Common myeloid progenitor, CD34-positive (primary cell): ENCODE results near the gene ME1.

Experiments
- CTCF ChIA-PET: fragments of 350-600 bp; sonication (Branson Sonifier 250); formaldehyde crosslinking; loops from one replicate; lab custom pipeline; 2021; ENCODE audit warnings: antibody characterized with exemption; lab: Charles Lee
- POLR2A ChIA-PET: fragments of 350-600 bp; sonication (Branson Sonifier 250); formaldehyde crosslinking; loops from one replicate; lab custom pipeline; 2021; ENCODE audit warnings: antibody characterized with exemption; lab: Charles Lee
- DNase-seq, 3 donors: peaks; one replicate each; pipeline versions ENCODE4 v3.0.0 to v3.0.0-alpha.2; 2013
- H3K27ac ChIP-seq, 2 experiments: 1 replicate in 1 of 2; 2 replicates in 1 of 2; pipeline ENCODE4 v1.7.0; 2013; ENCODE audit warnings: inconsistent platforms in 2 of 2, low read length in 2 of 2, mild to moderate bottlenecking in 2 of 2, low read depth in 1 of 2, moderate library complexity in 1 of 2; ENCODE audit not compliant: severe bottlenecking in 2 of 2, insufficient read depth in 1 of 2, poor library complexity in 1 of 2
- H3K27me3 ChIP-seq, 5 experiments: replicated peaks in 2 of 5; 1 replicate in 3 of 5; 2 replicates in 2 of 5; pipeline versions ENCODE4 v1.6.1 to v1.7.0; 2013; ENCODE audit warnings: low read length in 4 of 5, mild to moderate bottlenecking in 2 of 5, moderate library complexity in 2 of 5, inconsistent platforms in 1 of 5; ENCODE audit not compliant: insufficient read depth in 5 of 5, control insufficient read depth in 4 of 5
- H3K36me3 ChIP-seq, 4 experiments: 1 replicate in 2 of 4; 2 replicates in 2 of 4; pipeline versions ENCODE4 v1.6.1 to v1.7.0; 2013; ENCODE audit warnings: low read length in 3 of 4, control low read depth in 1 of 4, mild to moderate bottlenecking in 1 of 4; ENCODE audit not compliant: control insufficient read depth in 4 of 4, insufficient read depth in 4 of 4
- H3K4me1 ChIP-seq, 4 experiments: 1 replicate in 3 of 4; 2 replicates in 1 of 4; pipeline versions ENCODE4 v1.6.1 to v1.7.1; 2013; ENCODE audit warnings: low read length in 3 of 4, mild to moderate bottlenecking in 3 of 4, control low read depth in 1 of 4, inconsistent platforms in 1 of 4, moderate library complexity in 1 of 4; ENCODE audit not compliant: control insufficient read depth in 4 of 4, insufficient read depth in 4 of 4; ENCODE audit errors: control extremely low read depth in 1 of 4
- H3K4me3 ChIP-seq, 7 experiments: 1 replicate in 4 of 7; 2 replicates in 3 of 7; pipeline versions ENCODE4 v1.5.1 to v1.7.0; 2013; ENCODE audit warnings: mild to moderate bottlenecking in 7 of 7, low read length in 6 of 7, moderate library complexity in 6 of 7, inconsistent platforms in 2 of 7, low read depth in 2 of 7, control low read depth in 1 of 7; ENCODE audit not compliant: insufficient read depth in 4 of 7, control insufficient read depth in 1 of 7; ENCODE audit errors: extremely low read depth in 1 of 7
- H3K9me3 ChIP-seq, 5 experiments: 1 replicate in 4 of 5; 2 replicates in 1 of 5; pipeline versions ENCODE4 v1.6.1 to v1.7.1; 2013; ENCODE audit warnings: low read length in 4 of 5, mild to moderate bottlenecking in 2 of 5, inconsistent platforms in 1 of 5, low read depth in 1 of 5, moderate library complexity in 1 of 5; ENCODE audit not compliant: control insufficient read depth in 4 of 5, insufficient read depth in 2 of 5; ENCODE audit errors: control extremely low read depth in 1 of 5
- WGBS: methylation state at CpG from one replicate; pipeline ENCODE4 v1.1.5; 2013; ENCODE audit not compliant: insufficient coverage; 5-methylcytosine and 5-hydroxymethylcytosine counted together

ME1 gene

DNA sequence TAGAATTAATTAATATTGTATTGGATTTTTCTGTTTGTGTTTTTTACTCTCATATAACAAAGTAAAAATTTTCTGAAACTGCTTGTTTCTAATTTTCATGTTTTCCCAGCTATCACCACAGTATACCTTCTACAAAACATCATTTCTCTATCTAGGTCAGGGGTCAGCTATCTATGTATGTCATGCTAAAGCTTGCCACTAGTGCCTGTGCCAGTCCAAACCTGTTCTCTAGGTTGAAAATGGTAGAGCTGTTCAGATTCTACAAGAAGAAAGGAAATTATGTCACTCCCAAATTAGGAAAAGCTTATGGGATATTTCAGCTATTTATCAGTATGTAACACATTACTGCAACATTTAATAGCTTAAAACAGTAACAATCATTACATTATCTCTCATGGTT lies 5.8 kb upstream of the ME1 start:
- Histone ChIP-seq H3K9me3 (no peaks in the 10 kb centered on the region), H3K27ac (no peak overlapping the region), H3K27me3 (peaks cover 0 to 20% (median 13%) of the 10 kb centered on the region in 5 experiments), H3K4me3 (no peak overlapping the region), H3K4me1 (peaks cover 0 to 37% (median 12%) of the 10 kb centered on the region in 4 experiments), H3K36me3 (no peaks in the 10 kb centered on the region)
- ChIA-PET CTCF (interaction anchor here (0.9 to 2.9 kb wide), 7 partner anchors 18 to 221 kb away, joined by 3 to 12 read pairs (median 4); no protein-coding TSS in a partner anchor), POLR2A (no interaction called here)
- no peak for DNase-seq

- ChIA-PET POLR2A (no interaction called here), CTCF (interaction anchor here (2.4 kb wide), 1 partner anchor 10 kb away, joined by 6 read pairs; no protein-coding TSS in a partner anchor)
- H3K27ac ChIP-seq: no peak overlapping the region
- no peaks in the 10 kb centered on the region for H3K36me3 ChIP-seq
- H3K4me1 ChIP-seq: peaks cover 0 to 61% (median 26%) of the 10 kb centered on the region in 4 experiments
- DNase-seq: no peak
- peaks cover 0 to 21% (median 10%) of the 10 kb centered on the region in 5 experiments for H3K27me3 ChIP-seq
- H3K4me3 ChIP-seq: no peak overlapping the region
- no peaks in the 10 kb centered on the region for H3K9me3 ChIP-seq
Observed at GRCh38 chr6:83433177-83433576, 2.3 kb upstream of the ME1 start.

DNA sequence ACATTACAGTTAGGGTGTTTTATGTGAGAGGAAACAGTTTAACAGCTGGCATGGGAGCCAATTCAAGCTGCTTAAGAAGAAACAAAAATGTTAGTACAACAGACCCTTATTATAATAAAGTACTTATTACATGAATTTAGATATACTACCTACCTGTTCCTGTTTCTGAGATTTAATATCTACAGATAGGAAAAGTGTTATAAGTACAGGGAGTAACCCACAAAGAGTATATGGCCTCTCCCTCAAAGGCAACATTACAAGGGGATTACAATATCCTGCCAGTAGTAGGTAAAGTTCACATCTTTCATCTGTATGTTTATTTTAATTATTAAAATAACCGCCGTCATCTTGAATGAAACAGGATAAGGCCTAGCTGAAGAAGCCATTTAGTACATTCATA lies 1.8 kb upstream of the ME1 start:
- peak in 2 of 3 donors; percentile 39 to 44 for DNase-seq
- POLR2A ChIA-PET: no interaction called here
- H3K9me3 ChIP-seq: no peaks in the 10 kb centered on the region
- H3K36me3 ChIP-seq: no peaks in the 10 kb centered on the region
- no peak overlapping the region for H3K4me3 ChIP-seq
- peaks cover 0 to 21% (median 10%) of the 10 kb centered on the region in 5 experiments for H3K27me3 ChIP-seq
- CTCF ChIA-PET: interaction anchor here (2.4 kb wide), 1 partner anchor 10 kb away, joined by 6 read pairs; no protein-coding TSS in a partner anchor
- WGBS: no CpG with 5 or more reads among the region's 2 CpGs
- H3K4me1 ChIP-seq: peaks cover 0 to 61% (median 26%) of the 10 kb centered on the region in 4 experiments
- no peak overlapping the region for H3K27ac ChIP-seq

GRCh38 chr6:83431545-83432155 lies 799 bp upstream of the ME1 start:
- DNase-seq: no peak
- Histone ChIP-seq H3K4me3 (peak overlapping the region in 3 of 7 experiments; percentile 46 to 77 (median 63)), H3K36me3 (no peaks in the 10 kb centered on the region), H3K9me3 (no peaks in the 10 kb centered on the region), H3K27me3 (peaks cover 0 to 13% (median 7%) of the 10 kb centered on the region in 5 experiments), H3K4me1 (peaks cover 0 to 61% (median 26%) of the 10 kb centered on the region in 4 experiments), H3K27ac (no peak overlapping the region)
- ChIA-PET CTCF (interaction anchor here (2.4 kb wide), 1 partner anchor 11 kb away, joined by 6 read pairs; no protein-coding TSS in a partner anchor), POLR2A (no interaction called here)
- 97% methylated on average over 15 of the region's 19 CpGs for WGBS

GRCh38 chr6:83429857-83430610 lies 817 bp downstream of the ME1 start:
- Histone ChIP-seq H3K4me3 (peak overlapping the region in 4 of 7 experiments; percentile 46 to 77 (median 56)), H3K9me3 (peaks cover 0 to 3% (median 0%) of the 10 kb centered on the region in 5 experiments), H3K27ac (no peak overlapping the region), H3K27me3 (peaks cover 0 to 12% (median 5%) of the 10 kb centered on the region in 5 experiments), H3K36me3 (peaks cover 0 to 4% (median 0%) of the 10 kb centered on the region in 4 experiments), H3K4me1 (peaks cover 0 to 54% (median 26%) of the 10 kb centered on the region in 4 experiments)
- WGBS: 76% methylated on average over 10 of the region's 13 CpGs
- peak in 1 of 3 donors; percentile 28 for DNase-seq
- ChIA-PET CTCF (interaction anchor here (1.7 to 1.8 kb wide), 2 partner anchors 10 to 81 kb away, joined by 3 to 4 read pairs; no protein-coding TSS in a partner anchor), POLR2A (no interaction called here)

GRCh38 chr6:83429269-83429668 lies 1.6 kb downstream of the ME1 start:
- peaks cover 0 to 12% (median 5%) of the 10 kb centered on the region in 5 experiments for H3K27me3 ChIP-seq
- H3K9me3 ChIP-seq: peaks cover 0 to 7% (median 4%) of the 10 kb centered on the region in 5 experiments
- POLR2A ChIA-PET: no interaction called here
- H3K36me3 ChIP-seq: peaks cover 0 to 4% (median 0%) of the 10 kb centered on the region in 4 experiments
- no peak overlapping the region for H3K27ac ChIP-seq
- H3K4me1 ChIP-seq: peaks cover 0 to 46% (median 20%) of the 10 kb centered on the region in 4 experiments
- DNase-seq: no peak
- H3K4me3 ChIP-seq: peak overlapping the region in 1 of 7 experiments; percentile 77
- WGBS: no CpG with 5 or more reads among the region's 1 CpG
- CTCF ChIA-PET: interaction anchor here (1.7 to 1.8 kb wide), 2 partner anchors 9 to 82 kb away, joined by 3 to 4 read pairs; no protein-coding TSS in a partner anchor
